GM10248 (cell line): Measurements from ENCODE around the gene BCL2L13.
A peak's percentile ranks its signal among the peaks of the same experiment; 100 is the strongest.

ENCODE experiments used
- CTCF ChIA-PET: fragments of 300-600 bp; sonication (Branson Sonifier 250); formaldehyde crosslinking; extraction: SDS; loops from one replicate; lab custom pipeline; 2021; ENCODE audit warnings: antibody characterized with exemption; lab: Yijun Ruan, JAX
- POLR2A ChIA-PET: fragments of 350-650 bp; sonication (Branson Sonifier 250); formaldehyde crosslinking; extraction: SDS; loops from one replicate; lab custom pipeline; 2020; ENCODE audit warnings: antibody characterized with exemption; lab: Yijun Ruan, JAX
- DNase-seq: peaks from one replicate; pipeline ENCODE4 v3.0.0; 2012; ENCODE audit errors: extremely low spot score
- CTCF ChIP-seq: IDR thresholded peaks from 2 replicates; pipeline ENCODE4 v1.5.1; 2012; ENCODE audit warnings: mild to moderate bottlenecking, low read depth; ENCODE audit errors: extremely low read depth, missing control alignments, control extremely low read depth

Gene BCL2L13

GRCh38 chr22:17778412-17778976 is 139.9 kb downstream of the BCL2L13 start:
- no peak for DNase-seq
- CTCF ChIA-PET = interaction anchor here (1.2 to 5.6 kb wide), 4 partner anchors 9 to 220 kb away, joined by 3 to 44 read pairs (median 6); no protein-coding TSS in a partner anchor
- POLR2A ChIA-PET = interaction anchor here (2.1 kb wide), 1 partner anchor 22 kb away, joined by 16 read pairs; no protein-coding TSS in a partner anchor
- TF ChIP-seq CTCF = no peak

GRCh38 chr22:17779286-17780115 is 140.9 kb downstream of the BCL2L13 start:
- ChIA-PET CTCF (interaction anchor here (0.7 to 5.6 kb wide), 10 partner anchors 10 to 300 kb away, joined by 3 to 44 read pairs (median 4); no protein-coding TSS in a partner anchor), POLR2A (interaction anchor here (0.6 to 2.1 kb wide), 6 partner anchors 12 to 21 kb away, joined by 3 to 16 read pairs (median 3); no protein-coding TSS in a partner anchor)
- no peak for TF ChIP-seq CTCF
- peak; percentile 84 for DNase-seq

GRCh38 chr22:17780116-17780740 is 141.7 kb downstream of the BCL2L13 start:
- ChIA-PET CTCF (interaction anchor here (0.7 to 5.6 kb wide), 10 partner anchors 10 to 299 kb away, joined by 3 to 44 read pairs (median 4); no protein-coding TSS in a partner anchor), POLR2A (interaction anchor here (0.6 to 2.1 kb wide), 4 partner anchors 11 to 20 kb away, joined by 3 to 16 read pairs (median 3); no protein-coding TSS in a partner anchor)
- no peak for TF ChIP-seq CTCF
- DNase-seq = no peak
